CD4-positive, alpha-beta T cell (primary cell): ENCODE results near the gene TLE7. TPM values are rescaled to one million over a fixed set of nuclear protein-coding genes. Genes with fewer than 3 reads are reported as not detected.

Experiments
- ATAC-seq: fragments of 200-7000 bp; cut with Tn5 transposase; one replicate; pipeline ENCODE4 v1.10.0; 2022; ENCODE audit warnings: mild to moderate bottlenecking; ENCODE audit not compliant: poor library complexity
- CTCF ChIA-PET: fragments of 350-600 bp; sonication (Branson Sonifier 250); formaldehyde crosslinking; loops from one replicate; lab custom pipeline; 2021; ENCODE audit warnings: antibody characterized with exemption, inconsistent platforms; lab: Charles Lee
- POLR2A ChIA-PET: fragments of 350-600 bp; sonication (Branson Sonifier 250); formaldehyde crosslinking; loops from one replicate; lab custom pipeline; 2021; ENCODE audit warnings: antibody characterized with exemption, inconsistent platforms; lab: Charles Lee
- DNase-seq, 14 experiments: peaks; one replicate each; pipeline ENCODE4 v3.0.0-alpha.2; 2013 to 2020; ENCODE audit warnings: mixed read lengths in 2 of 14
- H3K27ac ChIP-seq, 2 donors: one replicate each; pipeline versions ENCODE4 v1.5.1 to v1.7.0; 2013; ENCODE audit warnings: low read length in 2 of 2, low read depth in 1 of 2, mild to moderate bottlenecking in 1 of 2
- H3K27me3 ChIP-seq, 2 experiments: 1 replicate in 1 of 2; 2 replicates in 1 of 2; pipeline versions ENCODE4 v1.6.1 to v1.7.0; 2013; ENCODE audit warnings: low read length in 2 of 2, control low read depth in 1 of 2, mild to moderate bottlenecking in 1 of 2, moderate library complexity in 1 of 2; ENCODE audit not compliant: insufficient read depth in 2 of 2, control insufficient read depth in 1 of 2
- H3K36me3 ChIP-seq: one replicate; pipeline ENCODE4 v1.6.1; 2013; ENCODE audit warnings: low read length, control low read depth; ENCODE audit not compliant: insufficient read depth
- H3K4me1 ChIP-seq: one replicate; pipeline ENCODE4 v1.6.1; 2013; ENCODE audit warnings: low read length, control low read depth; ENCODE audit not compliant: insufficient read depth
- H3K4me3 ChIP-seq: one replicate; pipeline ENCODE4 v1.5.1; 2013; ENCODE audit warnings: mild to moderate bottlenecking, low read length, moderate library complexity
- H3K9me3 ChIP-seq, 2 experiments: 1 replicate in 1 of 2; 2 replicates in 1 of 2; pipeline versions ENCODE4 v1.6.1 to v1.7.0; 2013; ENCODE audit warnings: low read length in 2 of 2, mild to moderate bottlenecking in 2 of 2, control low read depth in 1 of 2, moderate library complexity in 1 of 2; ENCODE audit not compliant: control insufficient read depth in 1 of 2, insufficient read depth in 1 of 2
- H3K27ac Mint-ChIP-seq: one replicate; pipeline ENCODE4 v1.8.0; 2020; ENCODE audit warnings: mixed read lengths
- H3K27me3 Mint-ChIP-seq: one replicate; pipeline ENCODE4 v1.8.0; 2021; ENCODE audit warnings: mixed read lengths
- H3K36me3 Mint-ChIP-seq: one replicate; pipeline ENCODE4 v1.8.0; 2021; ENCODE audit warnings: low read depth, mixed read lengths
- H3K4me1 Mint-ChIP-seq: one replicate; pipeline ENCODE4 v1.8.0; 2021; ENCODE audit warnings: low read depth, mixed read lengths
- H3K4me3 Mint-ChIP-seq: one replicate; pipeline ENCODE4 v1.8.0; 2020; ENCODE audit warnings: mild to moderate bottlenecking, mixed read lengths
- H3K9me3 Mint-ChIP-seq: one replicate; pipeline ENCODE4 v1.8.0; 2020; ENCODE audit warnings: mixed read lengths
- intact Hi-C, 2 experiments: fragments of 100-400 bp; cut with DNase I in 1 of 2; cut with micrococcal nuclease in 1 of 2; formaldehyde crosslinking; loops; one replicate each; pipeline versions ENCODE4 v1.15.1 to v1.9.0; 2023 to 2025; cut with DNase I, micrococcal nuclease
- total RNA-seq, 174 experiments: library from RNA in 2 of 174; stranded (reverse) in 2 of 174; gene quantifications; one replicate each; pipeline ENCODE4 v1.2.3 and lab custom pipeline; 2021 to 2026
- TF ChIP-seq, protein P1 (sequence below): fragments of 200-600 bp; IDR thresholded peaks from one replicate; pipeline ENCODE4 v1.8.0; 2022; ENCODE audit warnings: antibody characterized with exemption, mild to moderate bottlenecking

TLE7 gene
- total RNA-seq, 2 experiments from 2014 or later: not detected

DNA sequence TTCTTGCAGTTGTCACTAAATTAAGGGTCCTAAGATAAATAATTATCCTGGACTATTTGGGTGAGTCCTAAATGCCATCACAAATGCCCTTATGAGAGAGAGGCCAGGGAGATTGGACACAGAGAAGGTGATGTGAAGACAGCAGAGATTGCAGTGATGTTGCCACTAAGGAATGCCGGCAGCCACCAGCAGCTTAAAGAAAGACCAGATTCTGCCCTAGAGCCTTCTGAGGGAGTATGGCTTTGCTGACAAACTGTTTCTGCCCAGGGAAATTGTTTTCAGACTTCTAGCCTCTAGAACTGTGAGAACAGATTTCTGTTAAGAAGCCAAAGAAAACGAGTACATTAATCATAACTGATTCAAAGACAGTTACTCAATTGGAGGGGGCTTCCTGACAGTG is 30.2 kb upstream of the TLE7 start:
- no peak for DNase-seq
- H3K36me3 Mint-ChIP-seq: peaks cover 49% of the 10 kb centered on the region

DNA sequence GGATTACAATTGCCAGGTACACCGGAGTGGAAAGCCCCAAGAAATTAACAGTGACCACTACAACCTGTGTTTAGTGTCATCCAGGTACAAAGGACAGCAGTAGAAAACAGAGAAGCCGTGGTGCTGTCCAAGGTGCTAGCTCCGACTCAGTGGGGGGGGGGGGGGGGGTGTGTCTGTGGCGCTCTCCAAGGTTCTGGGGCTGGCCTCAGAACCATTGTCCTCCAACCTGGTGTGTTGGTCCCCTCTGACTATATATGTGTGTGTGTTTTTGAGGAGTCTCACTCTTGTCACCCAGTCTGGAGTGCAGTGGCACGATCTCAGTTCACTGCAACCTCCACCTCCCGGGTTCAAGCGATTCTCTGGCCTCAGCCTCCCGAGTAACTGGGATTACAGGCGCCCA is 26.0 kb upstream of the TLE7 start:
- DNase-seq: peak; percentile 18 to 74 (median 44)
- H3K4me1 ChIP-seq: no peaks in the 10 kb centered on the region
- no peak overlapping the region for H3K27ac ChIP-seq
- TF ChIP-seq, protein P1, sequence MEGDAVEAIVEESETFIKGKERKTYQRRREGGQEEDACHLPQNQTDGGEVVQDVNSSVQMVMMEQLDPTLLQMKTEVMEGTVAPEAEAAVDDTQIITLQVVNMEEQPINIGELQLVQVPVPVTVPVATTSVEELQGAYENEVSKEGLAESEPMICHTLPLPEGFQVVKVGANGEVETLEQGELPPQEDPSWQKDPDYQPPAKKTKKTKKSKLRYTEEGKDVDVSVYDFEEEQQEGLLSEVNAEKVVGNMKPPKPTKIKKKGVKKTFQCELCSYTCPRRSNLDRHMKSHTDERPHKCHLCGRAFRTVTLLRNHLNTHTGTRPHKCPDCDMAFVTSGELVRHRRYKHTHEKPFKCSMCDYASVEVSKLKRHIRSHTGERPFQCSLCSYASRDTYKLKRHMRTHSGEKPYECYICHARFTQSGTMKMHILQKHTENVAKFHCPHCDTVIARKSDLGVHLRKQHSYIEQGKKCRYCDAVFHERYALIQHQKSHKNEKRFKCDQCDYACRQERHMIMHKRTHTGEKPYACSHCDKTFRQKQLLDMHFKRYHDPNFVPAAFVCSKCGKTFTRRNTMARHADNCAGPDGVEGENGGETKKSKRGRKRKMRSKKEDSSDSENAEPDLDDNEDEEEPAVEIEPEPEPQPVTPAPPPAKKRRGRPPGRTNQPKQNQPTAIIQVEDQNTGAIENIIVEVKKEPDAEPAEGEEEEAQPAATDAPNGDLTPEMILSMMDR: no peak
- Mint-ChIP-seq H3K9me3 (no peaks in the 10 kb centered on the region), H3K36me3 (peaks cover 13% of the 10 kb centered on the region), H3K27me3 (no peaks in the 10 kb centered on the region), H3K27ac (no peak overlapping the region), H3K4me1 (peaks cover 5% of the 10 kb centered on the region), H3K4me3 (no peak overlapping the region)
- ChIA-PET CTCF (no interaction called here), POLR2A (no interaction called here)
- ATAC-seq: peak; percentile 83
- no peak overlapping the region for H3K4me3 ChIP-seq
- intact Hi-C loops: loop anchor here in 1 of 2 experiments (10.0 kb wide), 1 partner anchor 943 kb away; the partner anchor contains the start of genes COG4 and SF3B3
- no peaks in the 10 kb centered on the region for H3K36me3 ChIP-seq
- no peaks in the 10 kb centered on the region for H3K9me3 ChIP-seq
- H3K27me3 ChIP-seq: no peaks in the 10 kb centered on the region

More for the DNA sequence above, 30.2 kb upstream of the TLE7 start:
- no peaks in the 10 kb centered on the region for H3K27me3 ChIP-seq
- TF ChIP-seq, protein P1: no peak
- H3K27me3 Mint-ChIP-seq: no peaks in the 10 kb centered on the region
- H3K4me1 Mint-ChIP-seq: no peaks in the 10 kb centered on the region
- CTCF ChIA-PET: no interaction called here
- no peak overlapping the region for H3K27ac ChIP-seq
- H3K36me3 ChIP-seq: peaks cover 11% of the 10 kb centered on the region
- intact Hi-C loops: no loop called here
- H3K9me3 ChIP-seq: no peaks in the 10 kb centered on the region
- H3K9me3 Mint-ChIP-seq: no peaks in the 10 kb centered on the region
- H3K4me1 ChIP-seq: no peaks in the 10 kb centered on the region
- no peak for ATAC-seq
- H3K4me3 ChIP-seq: no peak overlapping the region
- H3K27ac Mint-ChIP-seq: no peak overlapping the region
- no peak overlapping the region for H3K4me3 Mint-ChIP-seq
- POLR2A ChIA-PET: no interaction called here

DNA sequence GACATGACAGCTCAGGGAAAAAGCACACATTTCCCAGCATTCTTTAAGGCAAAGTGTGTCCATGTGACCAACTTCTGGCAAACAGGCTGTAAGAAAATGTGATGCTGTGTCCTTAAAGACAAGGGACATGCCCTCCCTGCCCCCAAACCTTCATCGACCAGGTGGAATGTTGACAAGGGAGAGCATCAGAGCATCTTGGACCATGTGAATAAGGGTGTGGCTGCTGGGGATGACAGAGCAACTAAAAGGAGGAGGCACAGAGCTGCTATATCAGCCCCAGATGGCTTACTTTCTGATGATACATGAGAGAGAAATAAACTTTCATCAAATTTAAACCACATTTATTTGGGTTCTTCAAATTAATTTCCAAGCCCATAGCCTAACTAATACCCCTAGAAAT is 22.4 kb upstream of the TLE7 start:
- ChIA-PET POLR2A (interaction anchor here (0.8 kb wide), 1 partner anchor 20 kb away, joined by 3 read pairs; no protein-coding TSS in a partner anchor), CTCF (interaction anchor here (1.7 kb wide), 1 partner anchor 101 kb away, joined by 3 read pairs; no protein-coding TSS in a partner anchor)
- H3K4me1 Mint-ChIP-seq: peaks cover 34% of the 10 kb centered on the region
- no peak overlapping the region for H3K27ac ChIP-seq
- H3K9me3 ChIP-seq: no peaks in the 10 kb centered on the region
- no peaks in the 10 kb centered on the region for H3K36me3 ChIP-seq
- TF ChIP-seq, protein P1: no peak
- H3K36me3 Mint-ChIP-seq: peaks cover 12% of the 10 kb centered on the region
- no peak overlapping the region for H3K4me3 ChIP-seq
- no peaks in the 10 kb centered on the region for H3K9me3 Mint-ChIP-seq
- H3K4me1 ChIP-seq: peaks cover 11% of the 10 kb centered on the region
- no peaks in the 10 kb centered on the region for H3K27me3 ChIP-seq
- intact Hi-C loops: loop anchor here (5.0 to 10.0 kb wide), 6 partner anchors 33 to 939 kb away; partner anchors contain the start of genes CMTR2 (in 1 of the 2), COG4 (in 1 of the 2), DHODH (in 1 of the 2) and DHX38 (in 1 of the 2)
- H3K4me3 Mint-ChIP-seq: no peak overlapping the region
- no peaks in the 10 kb centered on the region for H3K27me3 Mint-ChIP-seq
- DNase-seq: no peak
- no peak overlapping the region for H3K27ac Mint-ChIP-seq
- ATAC-seq: no peak
